BLaER1 (cell line): ENCODE data around the gene ARMH4.
A peak's percentile ranks its signal among the peaks of the same experiment; 100 is the strongest.

Source experiments
- H3K27ac ChIP-seq: shearing (Covaris generic); formaldehyde crosslinking; 2 replicates; pipeline ENCODE4 v1.8.1; 2022
- H3K27me3 ChIP-seq: shearing (Covaris generic); formaldehyde crosslinking; 2 replicates; pipeline ENCODE4 v1.8.1; 2022
- H3K36me3 ChIP-seq: shearing (Covaris generic); formaldehyde crosslinking; 2 replicates; pipeline ENCODE4 v1.8.1; 2022
- H3K4me1 ChIP-seq: shearing (Covaris generic); formaldehyde crosslinking; 2 replicates; pipeline ENCODE4 v1.8.1; 2022
- H3K4me2 ChIP-seq: shearing (Covaris generic); formaldehyde crosslinking; 2 replicates; pipeline ENCODE4 v1.8.1; 2022
- H3K4me3 ChIP-seq: shearing (Covaris generic); formaldehyde crosslinking; 2 replicates; pipeline ENCODE4 v1.8.1; 2022
- H3K9ac ChIP-seq: shearing (Covaris generic); formaldehyde crosslinking; 2 replicates; pipeline ENCODE4 v1.8.1; 2022
- H3K9me3 ChIP-seq: shearing (Covaris generic); formaldehyde crosslinking; 2 replicates; pipeline ENCODE4 v1.8.1; 2022
- H4K20me1 ChIP-seq: shearing (Covaris generic); formaldehyde crosslinking; 2 replicates; pipeline ENCODE4 v1.8.1; 2022
- Cebpa-rat ChIP-seq: shearing (Covaris generic); IDR thresholded peaks from 2 replicates; pipeline ENCODE4 v1.8.1; 2022

Gene ARMH4

DNA sequence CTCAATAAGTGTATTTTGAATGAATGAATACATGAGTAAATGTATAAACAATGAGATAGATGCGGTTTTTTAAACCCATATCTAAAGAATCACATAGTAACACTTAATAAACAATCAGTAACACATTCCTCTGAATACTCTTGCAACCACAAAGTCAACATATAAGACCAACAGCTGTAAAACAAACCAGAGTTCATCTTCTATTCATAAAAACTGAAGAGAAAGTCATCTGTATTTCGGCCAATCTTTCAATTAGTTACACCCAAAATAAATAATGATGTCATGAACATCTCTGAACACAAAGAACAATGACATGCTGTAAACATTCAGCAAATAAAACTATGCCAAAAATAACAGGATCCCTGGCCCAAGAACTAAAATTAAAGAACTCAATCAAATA, 47.2 kb downstream of the ARMH4 start:
- no peak overlapping the region for H3K4me2 ChIP-seq
- no peak overlapping the region for H3K27ac ChIP-seq
- H3K9me3 ChIP-seq = no peaks in the 10 kb centered on the region
- TF ChIP-seq Cebpa-rat = no peak
- no peaks in the 10 kb centered on the region for H3K36me3 ChIP-seq
- H3K4me1 ChIP-seq = no peaks in the 10 kb centered on the region
- no peak overlapping the region for H3K4me3 ChIP-seq
- H3K27me3 ChIP-seq = no peaks in the 10 kb centered on the region
- no peak overlapping the region for H3K9ac ChIP-seq
- no peaks in the 10 kb centered on the region for H4K20me1 ChIP-seq

DNA sequence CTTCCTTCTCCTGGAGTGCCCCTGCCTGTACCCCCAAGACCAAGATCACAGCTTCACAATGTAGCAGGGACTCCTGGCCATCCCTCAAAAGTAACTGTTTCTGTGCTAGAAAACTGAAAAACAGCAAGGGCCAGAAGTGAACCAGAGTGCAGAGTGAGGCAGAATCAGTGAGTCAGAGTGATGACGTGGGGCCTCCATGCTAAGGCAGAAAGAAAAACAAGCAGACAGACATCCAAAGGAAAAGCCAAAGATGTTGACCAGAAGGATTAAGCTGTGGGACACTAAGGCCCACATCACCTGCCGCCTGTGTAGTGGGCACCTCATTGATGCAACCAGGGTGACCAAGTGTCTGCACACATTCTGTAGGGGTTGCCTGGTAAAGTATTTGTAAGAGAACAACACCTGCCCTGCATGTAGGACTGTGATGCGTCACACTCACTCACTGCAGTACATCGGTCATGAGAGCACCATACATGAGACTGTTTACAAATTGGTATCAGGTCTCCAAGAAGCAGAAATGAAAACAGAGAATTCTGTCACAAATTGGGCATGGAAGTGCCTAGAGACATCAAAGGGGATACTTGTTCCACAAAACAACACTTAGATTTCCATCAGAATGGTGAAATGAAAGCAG, 51.2 kb downstream of the ARMH4 start:
- H3K9ac ChIP-seq = no peak overlapping the region
- H3K9me3 ChIP-seq = no peaks in the 10 kb centered on the region
- no peaks in the 10 kb centered on the region for H3K27me3 ChIP-seq
- H3K27ac ChIP-seq = no peak overlapping the region
- peaks cover 7% of the 10 kb centered on the region for H3K4me1 ChIP-seq
- TF ChIP-seq Cebpa-rat = no peak
- H3K4me2 ChIP-seq = no peak overlapping the region
- no peak overlapping the region for H3K4me3 ChIP-seq
- H4K20me1 ChIP-seq = no peaks in the 10 kb centered on the region
- no peaks in the 10 kb centered on the region for H3K36me3 ChIP-seq

DNA sequence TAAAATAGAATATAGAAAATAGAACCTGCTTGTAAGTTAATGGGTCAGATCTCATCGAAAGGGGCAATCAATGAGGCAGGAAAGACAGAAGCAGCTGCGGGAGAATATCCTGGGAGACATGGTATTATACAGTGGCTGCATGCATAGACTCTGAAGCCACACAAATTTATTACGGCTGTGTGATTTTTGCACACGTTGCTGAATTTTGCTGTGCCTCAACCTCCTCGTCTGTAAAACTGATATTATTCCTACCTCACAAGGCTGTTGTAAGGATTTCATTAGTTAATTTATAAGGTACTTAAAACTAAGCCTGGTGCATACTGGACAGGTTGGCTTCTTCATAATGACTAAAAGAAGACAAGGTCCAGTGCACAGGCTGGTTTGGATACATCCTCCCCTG, 52.3 kb downstream of the ARMH4 start:
- Histone ChIP-seq H3K4me2 (no peak overlapping the region), H3K4me1 (peaks cover 7% of the 10 kb centered on the region), H3K27ac (no peak overlapping the region), H3K36me3 (no peaks in the 10 kb centered on the region), H3K9ac (no peak overlapping the region), H3K4me3 (no peak overlapping the region), H3K9me3 (no peaks in the 10 kb centered on the region), H4K20me1 (no peaks in the 10 kb centered on the region), H3K27me3 (no peaks in the 10 kb centered on the region)
- TF ChIP-seq Cebpa-rat = no peak

DNA sequence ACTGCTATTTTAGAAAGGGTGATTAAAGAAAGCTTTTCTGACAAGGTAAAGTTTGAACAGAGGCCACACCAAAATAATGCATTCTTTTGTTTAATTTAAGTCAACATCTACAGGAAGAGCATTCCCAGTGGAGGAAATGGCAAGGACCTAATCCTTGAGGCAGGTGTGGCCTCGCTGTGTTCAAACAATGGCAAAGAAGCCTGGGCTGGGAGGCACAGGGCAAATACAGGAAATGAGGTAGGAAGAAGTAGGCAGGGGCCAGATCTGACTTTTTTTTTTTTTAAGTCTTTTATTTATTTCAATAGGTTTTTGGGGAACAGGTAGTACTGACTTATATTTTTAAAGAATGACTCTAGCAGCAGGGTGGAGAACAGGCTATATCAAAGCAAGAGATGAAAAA, 53.5 kb downstream of the ARMH4 start:
- TF ChIP-seq Cebpa-rat = no peak
- H3K4me2 ChIP-seq = 0 out of 2 replicates have a peak overlapping the region, but pooled peaks have one; percentile 14
- H3K9ac ChIP-seq = no peak overlapping the region
- no peaks in the 10 kb centered on the region for H4K20me1 ChIP-seq
- H3K4me3 ChIP-seq = no peak overlapping the region
- no peaks in the 10 kb centered on the region for H3K36me3 ChIP-seq
- H3K9me3 ChIP-seq = no peaks in the 10 kb centered on the region
- H3K27me3 ChIP-seq = no peaks in the 10 kb centered on the region
- H3K27ac ChIP-seq = no peak overlapping the region
- H3K4me1 ChIP-seq = peaks cover 7% of the 10 kb centered on the region

DNA sequence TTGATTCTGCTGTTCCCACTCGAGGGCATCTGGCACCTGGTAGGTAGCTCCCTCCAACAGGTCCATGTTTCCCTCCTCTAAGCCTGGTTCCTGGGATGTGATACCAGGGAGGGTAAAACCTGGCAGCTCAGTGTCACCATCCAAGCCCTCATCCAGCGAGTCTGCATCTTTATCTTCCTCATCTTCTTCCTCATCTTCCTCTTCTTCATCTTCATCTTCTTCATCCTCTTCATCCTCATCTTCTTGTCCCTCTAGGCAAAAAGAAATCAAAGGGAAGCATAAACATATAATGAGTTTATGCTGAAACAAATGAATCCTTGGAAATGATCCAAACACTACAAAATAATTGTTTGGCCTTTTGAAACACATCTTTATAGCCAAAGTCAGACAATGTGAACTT, 55.3 kb downstream of the ARMH4 start:
- Histone ChIP-seq H3K9ac (no peak overlapping the region), H3K9me3 (no peaks in the 10 kb centered on the region), H3K4me2 (no peak overlapping the region), H3K4me3 (no peak overlapping the region), H3K4me1 (peaks cover 7% of the 10 kb centered on the region), H3K36me3 (no peaks in the 10 kb centered on the region), H3K27me3 (no peaks in the 10 kb centered on the region), H3K27ac (no peak overlapping the region), H4K20me1 (no peaks in the 10 kb centered on the region)
- TF ChIP-seq Cebpa-rat = no peak

DNA sequence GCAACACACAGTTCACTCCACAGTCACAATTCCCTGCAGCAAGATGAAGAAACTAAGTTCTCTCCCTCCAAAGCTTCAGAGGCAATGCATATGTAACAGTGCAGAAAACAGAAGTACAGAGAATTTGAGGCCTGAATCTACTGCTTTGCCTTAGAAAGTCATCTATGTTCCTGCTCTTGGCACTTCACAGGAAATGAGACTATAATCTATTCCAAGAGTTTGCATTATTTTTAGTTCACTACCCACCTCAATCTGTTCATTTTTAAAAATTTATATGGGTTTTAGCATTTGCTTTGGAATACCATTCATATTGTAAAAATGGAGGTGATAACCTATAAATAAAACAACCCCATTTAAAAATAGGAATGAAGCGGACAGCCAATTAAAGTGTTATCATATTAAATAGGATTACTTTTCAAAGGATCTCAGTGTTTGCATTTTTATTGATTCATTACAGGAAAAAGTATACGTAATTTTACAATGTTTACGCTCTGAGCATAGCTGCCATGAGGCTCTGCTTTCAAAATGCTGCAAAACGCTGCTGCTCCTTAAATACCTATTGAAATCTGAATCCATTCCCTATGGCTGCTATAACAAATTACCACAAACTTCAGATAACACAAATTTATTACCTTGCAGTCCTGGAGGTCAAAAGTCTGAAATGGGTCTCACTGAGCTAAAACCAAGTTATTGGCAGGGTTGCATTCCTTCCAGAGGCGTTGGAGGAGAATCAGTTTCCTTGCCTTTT, 60.0 kb downstream of the ARMH4 start:
- Histone ChIP-seq H3K9ac (no peak overlapping the region), H4K20me1 (no peaks in the 10 kb centered on the region), H3K27ac (no peak overlapping the region), H3K4me2 (no peak overlapping the region), H3K27me3 (no peaks in the 10 kb centered on the region), H3K9me3 (no peaks in the 10 kb centered on the region), H3K36me3 (no peaks in the 10 kb centered on the region), H3K4me3 (no peak overlapping the region), H3K4me1 (no peaks in the 10 kb centered on the region)
- TF ChIP-seq Cebpa-rat = no peak

DNA sequence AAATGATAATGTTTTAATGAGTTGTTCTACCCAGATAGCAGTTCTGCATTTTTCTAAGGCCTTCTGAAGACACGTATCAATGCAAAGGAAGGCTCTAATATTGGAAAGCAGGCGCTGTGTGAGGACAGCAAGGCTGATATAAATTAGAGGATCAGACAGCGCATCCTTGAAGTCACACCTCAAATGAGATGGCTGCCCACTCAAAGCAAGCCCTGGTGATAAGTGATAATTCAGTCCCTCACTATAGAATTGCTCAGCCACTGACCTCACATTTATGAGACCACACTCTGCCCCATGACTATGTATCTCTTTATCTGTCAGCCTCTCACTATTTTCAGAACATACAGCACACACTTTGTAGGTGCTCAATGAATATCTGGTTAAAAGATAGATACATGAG, 62.4 kb downstream of the ARMH4 start:
- H3K36me3 ChIP-seq = no peaks in the 10 kb centered on the region
- H3K27ac ChIP-seq = no peak overlapping the region
- no peak overlapping the region for H3K9ac ChIP-seq
- no peaks in the 10 kb centered on the region for H3K9me3 ChIP-seq
- H3K4me3 ChIP-seq = no peak overlapping the region
- no peaks in the 10 kb centered on the region for H3K27me3 ChIP-seq
- no peak for TF ChIP-seq Cebpa-rat
- H3K4me1 ChIP-seq = no peaks in the 10 kb centered on the region
- no peaks in the 10 kb centered on the region for H4K20me1 ChIP-seq
- H3K4me2 ChIP-seq = no peak overlapping the region

DNA sequence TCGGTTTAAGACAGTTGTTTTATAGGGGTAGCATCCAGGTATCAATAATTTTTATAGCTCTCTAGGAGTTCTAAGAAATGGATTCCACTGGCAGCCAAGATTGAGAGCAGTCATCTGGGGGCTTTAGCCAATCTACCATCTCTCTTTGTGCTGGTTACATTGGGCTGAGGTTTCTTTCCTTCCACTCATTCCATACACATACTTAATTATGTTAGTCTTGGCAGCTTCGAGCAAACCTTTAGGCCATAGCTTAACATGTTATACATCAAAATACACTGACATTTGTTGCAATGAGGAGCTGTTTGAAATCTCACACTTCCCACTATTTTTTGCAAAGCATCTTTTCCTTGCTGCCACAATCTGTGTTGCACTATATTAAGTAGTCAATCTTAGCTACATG, 63.1 kb downstream of the ARMH4 start:
- no peak overlapping the region for H3K27ac ChIP-seq
- H3K9me3 ChIP-seq = no peaks in the 10 kb centered on the region
- no peaks in the 10 kb centered on the region for H4K20me1 ChIP-seq
- no peak for TF ChIP-seq Cebpa-rat
- no peaks in the 10 kb centered on the region for H3K36me3 ChIP-seq
- no peaks in the 10 kb centered on the region for H3K4me1 ChIP-seq
- H3K4me3 ChIP-seq = no peak overlapping the region
- H3K9ac ChIP-seq = no peak overlapping the region
- no peaks in the 10 kb centered on the region for H3K27me3 ChIP-seq
- H3K4me2 ChIP-seq = no peak overlapping the region

DNA sequence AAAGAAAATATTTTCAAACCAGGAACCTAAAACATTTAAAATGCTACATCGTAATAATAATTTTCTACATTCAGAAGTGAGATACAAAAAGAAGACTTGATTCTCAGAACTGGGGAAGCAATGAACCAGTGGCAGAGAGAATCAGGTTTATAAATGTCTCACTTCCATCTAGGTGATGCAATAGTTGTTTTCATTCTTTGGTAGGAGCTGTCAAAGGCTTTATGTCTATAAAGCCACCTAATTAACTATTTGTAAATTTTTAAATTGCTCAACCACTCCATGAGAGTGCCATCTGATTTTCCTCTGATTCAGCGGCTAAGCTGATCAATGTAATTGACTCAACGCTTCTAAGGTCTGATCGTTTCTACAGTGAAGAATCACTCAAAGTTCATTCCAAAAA, 66.1 kb downstream of the ARMH4 start:
- no peaks in the 10 kb centered on the region for H3K4me1 ChIP-seq
- H4K20me1 ChIP-seq = no peaks in the 10 kb centered on the region
- no peak overlapping the region for H3K27ac ChIP-seq

DNA sequence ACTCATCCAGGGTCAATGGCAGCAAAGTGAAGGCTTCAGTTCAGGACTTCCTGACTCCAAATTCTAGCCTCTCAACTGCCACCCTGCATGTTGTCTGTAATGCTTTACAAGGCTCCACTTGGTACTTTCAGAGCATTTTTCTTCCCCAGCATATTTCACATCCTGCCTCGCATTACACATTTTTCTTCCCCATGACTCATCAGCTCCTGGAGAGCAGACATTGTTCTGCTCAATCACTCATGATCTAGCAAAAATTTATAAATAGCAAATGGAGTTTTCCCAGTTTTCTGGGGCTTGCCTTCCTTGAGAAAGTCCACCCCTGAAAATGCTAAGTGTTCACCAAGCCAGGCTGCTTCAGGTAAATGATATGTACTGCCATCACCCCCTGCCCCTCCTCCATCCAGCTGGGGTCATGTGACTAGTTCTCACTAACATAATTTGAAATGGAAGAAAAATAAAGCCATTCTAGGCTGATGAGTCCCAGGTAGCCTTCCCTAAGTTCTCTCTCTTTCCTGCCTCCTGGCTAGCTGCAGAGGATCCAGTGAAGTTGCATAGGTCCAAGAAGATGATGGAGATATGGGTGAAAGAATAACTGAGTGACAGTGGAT, 69.4 kb downstream of the ARMH4 start:
- no peaks in the 10 kb centered on the region for H3K4me1 ChIP-seq
- no peaks in the 10 kb centered on the region for H4K20me1 ChIP-seq
- no peak for TF ChIP-seq Cebpa-rat
- H3K27ac ChIP-seq = no peak overlapping the region
- no peaks in the 10 kb centered on the region for H3K9me3 ChIP-seq
- no peak overlapping the region for H3K4me2 ChIP-seq
- H3K9ac ChIP-seq = no peak overlapping the region
- H3K4me3 ChIP-seq = no peak overlapping the region
- H3K27me3 ChIP-seq = no peaks in the 10 kb centered on the region
- no peaks in the 10 kb centered on the region for H3K36me3 ChIP-seq

More for the DNA sequence above, 66.1 kb downstream of the ARMH4 start:
- no peaks in the 10 kb centered on the region for H3K36me3 ChIP-seq
- no peak overlapping the region for H3K4me3 ChIP-seq
- no peak overlapping the region for H3K4me2 ChIP-seq
- TF ChIP-seq Cebpa-rat = no peak; the same call in 1 of the 2 replicates
- H3K27me3 ChIP-seq = no peaks in the 10 kb centered on the region
- H3K9me3 ChIP-seq = no peaks in the 10 kb centered on the region
- no peak overlapping the region for H3K9ac ChIP-seq
